ENCODE measurements around the gene TBC1D1.

TBC1D1 gene

GRCh38 chr4:38102957-38103588, 212.2 kb downstream of the TBC1D1 start:
- no peak for DNase-seq (ENCODE audit: low read depth)

GRCh38 chr4:38105475-38106220, 214.8 kb downstream of the TBC1D1 start:
- DNase-seq (ENCODE audit: low read depth) = no peak

DNA sequence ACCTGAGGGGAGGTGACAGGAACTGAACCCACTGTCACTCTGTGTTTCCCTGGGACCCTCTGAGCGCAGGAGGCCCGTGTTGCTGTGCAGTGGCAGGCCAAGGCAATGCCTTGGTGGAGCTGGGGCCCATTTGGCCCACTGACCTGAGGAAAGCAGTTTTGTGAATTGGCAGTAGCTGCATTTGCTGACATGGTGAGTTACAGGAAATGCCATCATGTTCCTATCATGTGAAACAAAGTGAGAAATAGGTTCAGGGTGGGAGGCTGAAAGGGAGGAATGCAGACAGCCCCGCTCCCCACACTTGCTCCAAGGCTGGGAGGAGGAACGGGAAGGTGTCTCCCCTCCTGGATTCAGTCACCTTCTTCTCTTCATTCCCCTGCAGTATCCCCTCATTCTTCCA, 215.4 kb downstream of the TBC1D1 start:
- no peak for DNase-seq (ENCODE audit: low read depth)

GRCh38 chr4:38106886-38107514, 216.1 kb downstream of the TBC1D1 start:
- DNase-seq (ENCODE audit: low read depth) = no peak

DNA sequence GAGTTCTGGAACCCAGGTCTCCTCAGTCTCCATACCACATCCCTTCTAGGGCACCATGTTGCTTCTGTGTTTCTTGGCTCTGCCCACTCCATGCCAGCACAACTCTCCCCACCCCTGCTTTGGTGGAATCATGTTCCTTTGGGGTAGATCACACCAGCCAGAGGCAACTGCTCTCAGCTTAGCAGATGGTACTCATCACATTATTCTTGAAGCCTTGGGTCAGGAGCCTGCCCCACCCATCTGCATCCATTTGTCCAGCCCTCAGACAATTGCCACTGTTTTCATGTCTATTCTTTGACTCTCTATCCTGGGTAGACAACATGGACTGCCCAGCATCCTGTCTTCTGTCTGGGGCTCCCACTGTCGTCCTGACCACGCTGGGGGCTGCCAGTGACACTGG, 216.9 kb downstream of the TBC1D1 start:
- DNase-seq (ENCODE audit: low read depth) = no peak

GRCh38 chr4:38109370-38109769, 218.5 kb downstream of the TBC1D1 start:
- no peak for DNase-seq (ENCODE audit: low read depth)

DNA sequence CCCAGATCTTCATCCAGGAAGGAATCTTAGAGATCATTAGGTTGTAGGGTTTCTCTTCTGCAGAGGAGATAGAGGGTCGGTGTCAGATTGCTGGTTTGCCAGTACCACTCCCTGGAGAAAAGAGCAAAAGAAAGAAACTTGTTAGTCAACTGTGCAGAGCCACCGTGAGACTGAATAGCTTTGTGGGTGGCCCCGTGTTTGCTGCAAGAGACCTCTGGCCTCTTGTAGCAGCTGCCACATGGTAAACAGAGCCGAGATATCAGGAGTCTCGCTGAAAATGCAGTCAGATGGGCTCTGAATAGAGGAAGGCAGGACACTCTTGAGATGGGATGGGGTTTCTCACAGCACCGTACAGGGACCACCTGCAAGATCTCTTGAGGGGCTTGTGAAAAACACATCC, 219.0 kb downstream of the TBC1D1 start:
- no peak for DNase-seq (ENCODE audit: low read depth)

GRCh38 chr4:38111024-38111423, 220.1 kb downstream of the TBC1D1 start:
- no peak for DNase-seq (ENCODE audit: low read depth)

- DNase-seq (ENCODE audit: low read depth) = no peak
These were observed 220.8 kb downstream of the TBC1D1 start for GRCh38 chr4:38111717-38112116.

- no peak for DNase-seq (ENCODE audit: low read depth)
These were observed 222.2 kb downstream of the TBC1D1 start for GRCh38 chr4:38113132-38113531.

- DNase-seq (ENCODE audit: low read depth) = no peak
These were observed 222.7 kb downstream of the TBC1D1 start for GRCh38 chr4:38113551-38113950.

DNA sequence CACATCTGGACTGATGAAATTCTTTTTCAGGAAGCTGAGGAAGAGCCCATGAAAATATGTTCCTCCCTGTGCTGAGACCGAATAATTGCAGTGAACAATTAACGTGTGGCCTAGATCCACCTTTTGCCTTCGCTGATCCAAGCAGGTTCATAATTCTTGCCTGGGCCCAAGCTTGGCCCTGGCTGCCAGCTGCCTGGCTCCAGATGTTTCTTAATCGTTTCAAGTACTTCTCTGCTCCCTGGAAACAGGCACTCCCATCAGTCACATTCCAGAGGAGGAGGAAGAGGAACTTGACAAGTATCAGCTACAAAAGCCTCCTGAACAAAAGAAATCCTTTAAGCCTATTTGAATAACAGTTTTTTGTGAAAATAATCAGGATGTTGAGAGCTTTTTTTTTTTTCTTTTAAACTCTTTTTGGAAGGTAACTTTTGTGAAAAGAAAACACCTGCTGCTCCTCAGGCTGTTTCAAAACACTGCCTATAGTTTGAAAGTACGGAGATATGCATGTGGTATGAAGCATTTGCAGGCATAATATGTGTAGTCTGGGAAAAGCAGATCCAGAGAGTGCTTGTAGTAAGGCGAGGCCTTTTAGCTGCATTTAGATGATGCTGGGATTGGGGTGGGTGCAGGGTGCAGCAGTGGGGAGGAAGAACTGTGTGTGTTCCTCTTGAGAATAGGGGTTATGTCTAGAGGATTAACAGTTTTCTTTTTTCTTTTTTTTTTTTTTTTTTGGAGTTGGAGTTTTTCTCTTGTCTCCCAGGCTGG, 223.7 kb downstream of the TBC1D1 start:
- DNase-seq (ENCODE audit: low read depth) = no peak

GRCh38 chr4:38115601-38116000, 224.7 kb downstream of the TBC1D1 start:
- no peak for DNase-seq (ENCODE audit: low read depth)

DNA sequence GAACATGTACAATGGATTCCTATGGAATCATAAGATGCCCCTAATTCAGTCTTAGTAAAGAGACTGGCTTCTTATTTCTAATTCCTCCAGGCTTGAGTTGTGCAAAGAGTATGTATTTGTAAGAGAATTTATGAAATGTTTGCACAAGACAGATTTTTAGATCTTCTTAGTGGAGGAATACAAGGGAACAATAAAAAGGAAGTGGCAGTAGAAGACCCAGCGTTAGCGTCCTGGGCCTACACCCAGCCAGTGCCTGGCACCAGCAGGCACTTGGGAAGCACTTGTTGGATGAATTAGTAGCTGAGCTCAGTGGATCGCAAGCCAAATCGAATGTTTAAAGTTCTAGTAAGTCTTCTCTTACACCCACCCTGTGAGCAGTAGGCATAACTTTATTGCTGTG, 226.7 kb downstream of the TBC1D1 start:
- DNase-seq (ENCODE audit: low read depth) = no peak

DNA sequence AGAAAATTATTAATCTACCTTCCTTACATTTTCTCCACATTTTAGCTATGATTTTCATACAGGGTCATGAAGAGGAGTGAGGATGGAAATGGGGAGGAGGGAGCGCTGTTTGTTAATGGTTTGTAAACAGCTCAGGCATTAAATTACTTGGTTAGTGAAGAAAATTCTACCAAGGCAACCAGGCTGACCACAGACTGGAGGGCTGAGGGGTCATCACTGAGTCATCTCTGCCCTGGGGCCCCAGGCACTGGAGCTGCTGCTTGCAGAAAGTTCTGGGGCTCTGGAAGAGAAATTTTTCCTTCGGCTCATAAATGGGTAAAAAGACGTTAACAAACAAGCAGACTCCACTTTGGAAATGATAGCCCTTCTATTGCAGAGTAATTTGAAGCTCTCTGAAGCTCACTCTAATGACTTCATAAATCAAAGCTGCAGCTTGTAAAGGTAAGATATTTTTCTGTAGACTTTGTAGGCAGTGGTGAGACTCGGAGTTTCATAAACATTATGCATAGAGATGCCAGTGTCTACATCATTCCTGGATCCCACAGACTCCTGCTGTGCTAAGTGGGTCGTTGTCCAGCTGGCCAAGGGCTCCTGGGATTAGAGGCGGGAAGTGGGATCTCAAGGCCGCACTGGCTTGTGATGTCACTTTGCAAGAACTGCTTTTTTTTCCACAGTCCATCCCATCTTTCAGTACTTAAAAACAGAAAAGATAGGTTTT, 228.9 kb downstream of the TBC1D1 start:
- no peak for DNase-seq (ENCODE audit: low read depth)

DNA sequence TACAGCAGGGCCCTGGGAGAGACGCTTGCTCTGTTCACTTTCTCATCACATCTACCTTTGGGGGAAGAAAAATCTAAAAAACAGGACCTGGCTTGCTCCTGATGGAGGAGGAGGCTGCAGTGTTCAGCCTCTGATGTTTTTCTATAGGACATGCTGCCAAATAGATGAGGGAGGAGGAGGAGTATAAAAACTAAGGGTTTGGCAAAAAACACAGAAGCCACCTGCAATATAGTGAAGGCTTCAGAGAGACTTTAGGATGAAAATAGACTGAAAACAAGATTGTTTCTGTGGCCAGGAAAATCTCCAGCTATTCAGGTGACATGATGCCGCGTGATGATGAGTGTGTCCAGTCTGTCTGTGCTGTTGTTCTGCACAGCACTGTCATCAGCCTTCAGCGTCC, 229.9 kb downstream of the TBC1D1 start:
- no peak for DNase-seq (ENCODE audit: low read depth)

DNA sequence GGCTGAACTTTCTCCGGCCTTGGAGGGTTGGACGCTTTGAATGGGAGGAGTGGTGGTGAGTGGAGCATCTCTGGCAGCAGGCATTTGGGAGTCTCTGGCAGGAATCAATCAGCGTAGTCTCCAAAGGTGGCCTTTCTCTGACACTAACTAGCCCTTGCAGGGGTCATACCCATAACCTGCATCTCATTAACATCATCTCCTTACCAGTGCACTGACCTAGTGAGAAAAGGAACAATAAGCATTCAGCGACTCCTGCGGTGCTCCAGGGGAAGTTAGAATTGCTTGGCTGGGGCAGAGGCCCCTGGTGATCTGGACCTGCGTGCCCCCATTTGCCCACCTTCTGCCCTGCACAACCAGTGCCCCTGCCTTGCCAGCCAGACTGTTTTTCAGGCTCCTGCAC, 231.2 kb downstream of the TBC1D1 start:
- DNase-seq (ENCODE audit: low read depth) = no peak

- DNase-seq (ENCODE audit: low read depth) = no peak
These were observed 232.7 kb downstream of the TBC1D1 start for GRCh38 chr4:38123555-38123954.

DNA sequence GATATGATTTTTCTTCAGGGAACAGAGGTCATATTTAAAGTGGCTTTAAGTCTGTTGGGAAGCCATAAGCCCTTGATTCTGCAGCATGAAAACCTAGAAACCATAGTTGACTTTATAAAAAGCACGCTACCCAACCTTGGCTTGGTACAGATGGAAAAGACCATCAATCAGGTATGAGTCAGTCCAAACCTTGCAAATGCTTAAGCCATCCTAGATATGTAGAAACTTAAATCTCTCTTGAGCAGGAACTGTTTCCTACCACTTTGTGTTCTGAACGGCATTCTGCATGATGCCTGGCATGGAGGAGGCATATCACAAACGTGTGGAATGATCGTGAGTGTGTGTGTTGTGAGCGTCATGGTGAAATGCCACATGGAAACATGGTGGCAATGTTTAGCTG, 234.1 kb downstream of the TBC1D1 start:
- DNase-seq (ENCODE audit: low read depth) = no peak

- DNase-seq (ENCODE audit: low read depth) = no peak
These were observed 234.9 kb downstream of the TBC1D1 start for GRCh38 chr4:38125816-38126215.

- DNase-seq (ENCODE audit: low read depth) = peak; percentile 33
These were observed 237.9 kb downstream of the TBC1D1 start for GRCh38 chr4:38128478-38129459.

All from stimulated activated CD8-positive, alpha-beta memory T cell treated with anti-CD3 and anti-CD28 coated beads, Interleukin-15, amount 100 ng/mL, for 24 hours (primary cell).